Trophoblast cell (in vitro differentiated cells and primary cell): ENCODE results near the gene SLC41A2.

Experiments
- DNase-seq, 2 donors: peaks; one replicate each; pipeline ENCODE4 v3.0.0-alpha.2; 2016
- H2AFZ ChIP-seq: 2 replicates; pipeline ENCODE4 v1.6.1; 2013; ENCODE audit warnings: low read length, moderate library complexity, mild to moderate bottlenecking; ENCODE audit not compliant: insufficient read depth, poor library complexity
- H2AK5ac ChIP-seq: 2 replicates; pipeline ENCODE4 v1.6.1; 2013; ENCODE audit warnings: mild to moderate bottlenecking, low read length
- H2BK120ac ChIP-seq: 2 replicates; pipeline ENCODE4 v1.6.1; 2013; ENCODE audit warnings: low read length, mild to moderate bottlenecking, moderate library complexity; ENCODE audit not compliant: insufficient read depth, poor library complexity
- H2BK12ac ChIP-seq: 2 replicates; pipeline ENCODE4 v1.6.1; 2013; ENCODE audit warnings: mild to moderate bottlenecking, low read length, moderate library complexity
- H2BK5ac ChIP-seq: 2 replicates; pipeline ENCODE4 v1.6.1; 2013; ENCODE audit warnings: low read length, low read depth, moderate library complexity, mild to moderate bottlenecking; ENCODE audit not compliant: poor library complexity
- H3K14ac ChIP-seq: 2 replicates; pipeline ENCODE4 v1.6.1; 2013; ENCODE audit warnings: mild to moderate bottlenecking, low read length
- H3K18ac ChIP-seq: 2 replicates; pipeline ENCODE4 v1.6.1; 2013; ENCODE audit warnings: mild to moderate bottlenecking, low read length
- H3K23ac ChIP-seq: 2 replicates; pipeline ENCODE4 v1.6.1; 2013; ENCODE audit warnings: low read length
- H3K27ac ChIP-seq: 2 replicates; pipeline ENCODE4 v1.5.1; 2013; ENCODE audit warnings: low read depth, mild to moderate bottlenecking, inconsistent platforms, low read length, moderate library complexity
- H3K27me3 ChIP-seq: 2 replicates; pipeline ENCODE4 v1.6.1; 2013; ENCODE audit warnings: inconsistent platforms, mild to moderate bottlenecking, low read length, moderate library complexity; ENCODE audit not compliant: insufficient read depth
- H3K36me3 ChIP-seq, 2 experiments: 1 replicate in 1 of 2; 2 replicates in 1 of 2; pipeline ENCODE4 v1.6.1; 2013; ENCODE audit warnings: low read length in 2 of 2, mild to moderate bottlenecking in 2 of 2, moderate library complexity in 1 of 2; ENCODE audit not compliant: insufficient read depth in 2 of 2, control insufficient read depth in 1 of 2
- H3K4ac ChIP-seq: 2 replicates; pipeline ENCODE4 v1.6.1; 2013; ENCODE audit warnings: low read depth, mild to moderate bottlenecking, low read length, moderate library complexity
- H3K4me1 ChIP-seq, 2 experiments: 1 replicate in 1 of 2; 2 replicates in 1 of 2; pipeline ENCODE4 v1.6.1; 2013; ENCODE audit warnings: low read length in 2 of 2, mild to moderate bottlenecking in 2 of 2, moderate library complexity in 1 of 2; ENCODE audit not compliant: insufficient read depth in 2 of 2, control insufficient read depth in 1 of 2
- H3K4me2 ChIP-seq: 2 replicates; pipeline ENCODE4 v1.6.1; 2013; ENCODE audit warnings: inconsistent platforms, mild to moderate bottlenecking, low read length, moderate library complexity
- H3K4me3 ChIP-seq: 2 replicates; pipeline ENCODE4 v1.5.1; 2013; ENCODE audit warnings: mild to moderate bottlenecking, low read depth, low read length, inconsistent platforms
- H3K79me1 ChIP-seq: one replicate; pipeline ENCODE4 v1.6.1; 2013; ENCODE audit warnings: low read length
- H3K79me2 ChIP-seq: 2 replicates; pipeline ENCODE4 v1.6.1; 2013; ENCODE audit warnings: low read length, mild to moderate bottlenecking; ENCODE audit not compliant: control insufficient read depth, insufficient read depth, poor library complexity
- H3K9ac ChIP-seq: 2 replicates; pipeline ENCODE4 v1.6.1; 2013; ENCODE audit warnings: mild to moderate bottlenecking, low read length
- H3K9me3 ChIP-seq: 2 replicates; pipeline ENCODE4 v1.6.1; 2013; ENCODE audit warnings: low read depth, mild to moderate bottlenecking, control low read depth, inconsistent platforms, low read length; ENCODE audit not compliant: insufficient read depth
- H4K12ac ChIP-seq: 2 replicates; pipeline ENCODE4 v1.6.1; 2013; ENCODE audit warnings: low read depth, mild to moderate bottlenecking, low read length, moderate library complexity
- H4K8ac ChIP-seq: 2 replicates; pipeline ENCODE4 v1.6.1; 2013; ENCODE audit warnings: low read depth, mild to moderate bottlenecking, low read length, moderate library complexity
- H4K91ac ChIP-seq: one replicate; pipeline ENCODE4 v1.6.1; 2013; ENCODE audit warnings: low read depth, mild to moderate bottlenecking, low read length, moderate library complexity
- WGBS: extraction: QIAGEN DNeasy Blood & Tissue Kit; methylation state at CpG from one replicate; pipeline ENCODE4 v1.1.7; 2013; ENCODE audit warnings: missing lambda C conversion rate; ENCODE audit not compliant: insufficient read length, insufficient coverage; ENCODE audit errors: extremely low coverage; 5-methylcytosine and 5-hydroxymethylcytosine counted together

SLC41A2 gene

GRCh38 chr12:104997541-104997940 is 39.5 kb upstream of the SLC41A2 start:
- Histone ChIP-seq H2BK120ac (no peak overlapping the region), H3K27me3 (no peaks in the 10 kb centered on the region), H3K9ac (no peak overlapping the region), H4K8ac (no peak overlapping the region), H3K4me1 (no peaks in the 10 kb centered on the region), H3K27ac (no peak overlapping the region), H3K4me3 (no peak overlapping the region), H3K23ac (no peak overlapping the region), H2AK5ac (no peak overlapping the region), H3K79me2 (no peaks in the 10 kb centered on the region), H4K12ac (no peak overlapping the region), H3K79me1 (no peaks in the 10 kb centered on the region), H4K91ac (no peak overlapping the region), H2AFZ (no peak overlapping the region), H2BK12ac (no peak overlapping the region), H3K36me3 (peaks cover 20 to 33% of the 10 kb centered on the region in 2 experiments), H3K9me3 (no peaks in the 10 kb centered on the region), H3K4ac (no peak overlapping the region), H3K4me2 (no peak overlapping the region), H2BK5ac (no peak overlapping the region), H3K14ac (no peak overlapping the region), H3K18ac (no peak overlapping the region)
- no CpG with 5 or more reads among the region's 3 CpGs for WGBS
- DNase-seq: peak in 1 of 2 donors; percentile 6

DNA sequence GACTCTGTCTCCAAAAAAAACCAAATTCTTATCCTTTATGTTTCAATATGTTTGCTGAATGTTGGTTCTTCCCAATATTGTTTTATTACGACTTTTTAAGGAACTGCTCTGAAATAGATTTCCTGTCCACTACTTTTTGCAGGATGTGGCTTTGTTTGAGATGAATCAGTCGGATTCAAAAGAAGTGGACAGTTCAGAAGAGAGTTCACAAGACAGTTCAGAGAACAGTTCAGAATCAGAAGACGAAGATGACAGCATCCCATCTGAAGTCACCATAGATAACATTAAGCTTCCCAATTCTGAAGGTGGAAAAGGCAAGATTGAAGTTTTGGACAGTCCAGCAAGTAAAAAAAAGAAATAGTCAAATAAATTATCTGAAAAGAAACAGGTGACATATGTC is 36.2 kb upstream of the SLC41A2 start:
- Histone ChIP-seq H4K12ac (no peak overlapping the region), H3K4ac (no peak overlapping the region), H3K4me2 (no peak overlapping the region), H2AK5ac (no peak overlapping the region), H2BK120ac (no peak overlapping the region), H4K91ac (no peak overlapping the region), H4K8ac (no peak overlapping the region), H2BK5ac (no peak overlapping the region), H3K23ac (no peak overlapping the region), H3K18ac (no peak overlapping the region), H3K27me3 (no peaks in the 10 kb centered on the region), H3K4me3 (no peak overlapping the region), H3K36me3 (peaks cover 18 to 35% of the 10 kb centered on the region in 2 experiments), H3K27ac (no peak overlapping the region), H2AFZ (no peak overlapping the region), H3K9me3 (no peaks in the 10 kb centered on the region), H3K4me1 (no peaks in the 10 kb centered on the region), H3K14ac (no peak overlapping the region), H3K79me2 (no peaks in the 10 kb centered on the region), H3K9ac (no peak overlapping the region), H2BK12ac (no peak overlapping the region), H3K79me1 (no peaks in the 10 kb centered on the region)
- DNase-seq: no peak
- WGBS: no CpG with 5 or more reads among the region's 3 CpGs

GRCh38 chr12:104991565-104992128 is 33.6 kb upstream of the SLC41A2 start:
- H2BK120ac ChIP-seq: no peak overlapping the region
- no peaks in the 10 kb centered on the region for H3K27me3 ChIP-seq
- H2AK5ac ChIP-seq: no peak overlapping the region
- no peak overlapping the region for H3K4me2 ChIP-seq
- H3K9me3 ChIP-seq: no peaks in the 10 kb centered on the region
- H3K36me3 ChIP-seq: peaks cover 8 to 24% of the 10 kb centered on the region in 2 experiments
- H3K9ac ChIP-seq: no peak overlapping the region
- H3K4ac ChIP-seq: no peak overlapping the region
- H3K27ac ChIP-seq: no peak overlapping the region
- H3K79me1 ChIP-seq: peaks cover 1% of the 10 kb centered on the region
- no peak overlapping the region for H2BK12ac ChIP-seq
- no peak overlapping the region for H2AFZ ChIP-seq
- H4K8ac ChIP-seq: no peak overlapping the region
- H3K79me2 ChIP-seq: peaks cover 2% of the 10 kb centered on the region
- H4K12ac ChIP-seq: no peak overlapping the region
- H3K23ac ChIP-seq: no peak overlapping the region
- DNase-seq: no peak
- no peak overlapping the region for H4K91ac ChIP-seq
- H2BK5ac ChIP-seq: no peak overlapping the region
- WGBS: no CpG with 5 or more reads among the region's 3 CpGs
- peaks cover 3 to 4% of the 10 kb centered on the region in 2 experiments for H3K4me1 ChIP-seq
- H3K14ac ChIP-seq: no peak overlapping the region
- no peak overlapping the region for H3K18ac ChIP-seq
- H3K4me3 ChIP-seq: no peak overlapping the region

DNA sequence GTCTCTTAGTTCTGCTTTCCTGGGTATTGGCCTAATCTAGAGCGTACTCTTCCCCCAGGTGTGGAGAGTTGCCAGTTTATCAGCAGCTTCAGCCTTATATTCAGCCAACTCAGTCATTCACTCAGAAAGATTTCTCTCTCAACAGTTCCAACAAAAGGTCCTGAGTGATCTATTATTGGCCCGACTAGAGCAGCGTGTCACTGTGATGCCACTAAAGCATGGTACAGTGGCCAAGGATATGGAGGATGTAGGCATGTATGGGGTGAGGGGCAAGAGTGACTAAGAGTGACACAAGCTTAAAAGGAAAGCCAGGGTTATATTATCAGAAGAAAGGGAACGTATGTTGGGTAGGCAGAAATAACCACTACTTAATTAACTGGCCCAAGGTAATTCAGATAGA is 32.9 kb upstream of the SLC41A2 start:
- Histone ChIP-seq H3K18ac (no peak overlapping the region), H3K4me2 (no peak overlapping the region), H3K36me3 (peaks cover 8 to 22% of the 10 kb centered on the region in 2 experiments), H3K27me3 (no peaks in the 10 kb centered on the region), H3K4me1 (peaks cover 3 to 4% of the 10 kb centered on the region in 2 experiments), H4K8ac (no peak overlapping the region), H3K79me2 (peaks cover 5% of the 10 kb centered on the region), H3K4ac (no peak overlapping the region), H2BK12ac (no peak overlapping the region), H2BK5ac (no peak overlapping the region), H2BK120ac (no peak overlapping the region), H3K9me3 (no peaks in the 10 kb centered on the region), H3K27ac (no peak overlapping the region), H3K4me3 (no peak overlapping the region), H2AFZ (no peak overlapping the region), H4K12ac (no peak overlapping the region), H3K14ac (no peak overlapping the region), H4K91ac (no peak overlapping the region), H3K23ac (no peak overlapping the region), H3K9ac (no peak overlapping the region), H3K79me1 (peaks cover 6% of the 10 kb centered on the region), H2AK5ac (no peak overlapping the region)
- no peak for DNase-seq
- no CpG with 5 or more reads among the region's 4 CpGs for WGBS
